ENCODE measurements around the gene LONRF3.
A peak's percentile ranks its signal among the peaks of the same experiment; 100 is the strongest.
"Not testable (repeated sequence)": the region's sequence is repeated elsewhere in the genome, so short reads cannot be mapped to it uniquely, and the experiment has no call there.

LONRF3 gene

DNA sequence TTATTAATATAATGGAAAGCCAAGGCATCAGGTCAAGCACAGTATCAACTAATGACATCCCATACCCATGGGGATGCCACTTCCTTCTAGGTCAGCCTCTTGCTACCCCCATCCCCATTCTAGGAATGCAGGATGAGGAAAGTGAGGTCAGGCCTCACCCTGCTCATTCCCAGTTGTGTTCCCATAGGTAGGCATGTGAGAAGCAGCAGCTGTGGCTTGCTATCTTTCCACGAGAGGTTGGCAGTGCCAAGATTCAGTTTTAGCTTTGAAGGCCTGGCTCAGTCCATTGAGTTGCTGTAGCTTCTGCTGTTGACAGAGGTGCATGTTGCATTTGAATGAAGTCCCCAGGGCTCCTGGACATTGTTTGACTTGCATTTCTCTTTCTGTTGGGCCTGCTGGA lies 15.5 kb downstream of the LONRF3 start:
- no peak for DNase-seq

DNA sequence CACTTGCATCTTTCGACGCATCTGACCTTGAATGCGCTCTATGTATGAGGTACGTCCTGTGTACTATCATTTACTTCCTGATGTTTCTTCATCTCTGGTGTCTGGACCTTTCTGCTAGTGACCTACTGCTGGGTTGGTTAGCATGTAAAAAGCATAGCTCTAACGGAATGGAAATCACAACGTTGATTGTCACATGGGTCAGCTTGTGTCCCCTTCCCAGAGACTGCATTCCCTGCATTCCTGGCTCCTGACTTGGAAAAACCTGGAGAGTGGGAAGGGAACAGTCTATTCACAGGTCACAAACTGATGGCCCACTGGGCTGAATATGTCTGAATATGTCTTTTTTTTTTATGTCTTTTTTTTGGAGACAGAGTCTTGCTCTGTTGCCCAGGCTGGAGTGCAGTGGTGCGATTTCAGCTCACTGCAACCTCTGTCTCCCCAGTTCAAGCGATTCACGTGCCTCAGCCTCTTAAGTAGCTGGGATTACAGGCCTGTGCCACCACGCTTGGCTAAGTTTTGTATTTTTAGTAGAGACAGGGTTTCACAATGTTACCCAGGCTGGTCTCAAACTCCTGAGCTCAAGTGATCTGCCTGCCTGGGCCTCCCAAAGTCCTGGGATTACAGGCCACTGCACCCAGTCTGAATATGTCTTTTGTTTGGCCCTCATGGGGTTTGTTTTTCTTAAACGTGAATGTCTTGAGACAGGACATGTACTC lies 16.3 kb downstream of the LONRF3 start:
- DNase-seq: no peak

GRCh38 chrX:118992441-118993121 lies 18.2 kb downstream of the LONRF3 start:
- not testable (repeated sequence) for DNase-seq

- DNase-seq: no peak
Observed at GRCh38 chrX:119003462-119003861, 29.0 kb downstream of the LONRF3 start.

- peak; percentile 17 for DNase-seq
Observed at GRCh38 chrX:119004920-119005524, 30.6 kb downstream of the LONRF3 start.

DNA sequence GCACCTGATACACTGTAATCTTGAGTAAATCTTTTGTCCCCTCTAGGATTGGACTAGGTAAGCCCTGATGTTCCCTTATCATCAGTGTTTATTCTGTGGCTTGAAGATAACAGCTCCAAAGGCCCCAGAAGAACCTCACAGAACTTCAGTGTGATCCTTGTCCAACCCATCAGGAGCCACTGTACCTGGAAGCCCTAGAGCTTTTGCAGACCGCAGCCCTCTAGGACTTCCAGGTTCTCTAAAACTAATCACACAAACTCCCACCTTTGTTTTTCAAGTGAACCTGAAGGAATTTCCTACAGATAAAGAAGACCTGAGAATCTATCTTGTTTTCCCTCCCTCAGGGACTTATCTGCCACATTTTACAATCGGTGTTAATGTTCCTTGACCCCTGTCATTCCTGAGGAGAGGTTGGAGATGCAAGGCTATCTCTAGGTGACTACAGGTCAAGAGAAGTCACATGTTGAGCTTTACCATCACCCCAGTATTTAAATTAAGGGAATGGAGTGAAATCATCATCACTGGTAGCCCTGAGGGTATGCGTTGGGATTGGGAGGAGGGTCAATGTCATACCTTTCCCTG lies 32.9 kb downstream of the LONRF3 start:
- no peak for DNase-seq

DNA sequence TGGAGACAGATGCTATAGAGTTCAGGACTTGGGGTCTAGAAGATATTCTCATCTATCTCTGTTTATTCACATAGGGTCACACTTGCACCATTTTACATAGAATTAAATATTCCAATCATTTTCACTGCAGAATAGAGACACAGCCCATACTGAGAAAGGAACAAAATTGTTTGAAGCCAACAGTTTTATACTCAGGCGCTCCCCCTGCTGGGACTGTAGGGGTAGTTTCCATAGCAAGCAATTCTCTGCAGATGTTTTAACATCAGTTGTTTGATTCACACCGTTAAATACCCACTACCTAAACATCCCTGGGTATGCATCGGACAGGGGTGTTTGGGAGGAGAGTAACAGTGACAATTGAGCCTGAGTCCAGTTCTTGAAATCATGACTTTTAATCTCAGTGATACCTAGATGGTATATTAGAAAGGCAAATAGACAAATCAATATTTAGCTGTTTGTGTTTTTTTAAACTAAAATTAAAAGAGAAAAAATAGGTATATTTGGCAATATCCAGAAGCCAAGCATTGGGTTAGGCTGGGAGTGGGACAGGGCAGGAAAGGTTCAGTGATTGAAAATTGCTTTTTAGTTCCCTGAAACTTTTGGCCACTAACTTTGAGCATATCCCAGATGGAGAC lies 33.8 kb downstream of the LONRF3 start:
- DNase-seq: peak; percentile 3

- DNase-seq: no peak
Observed at GRCh38 chrX:119009071-119009470, 34.7 kb downstream of the LONRF3 start.

- no peak for DNase-seq
Observed at GRCh38 chrX:119010491-119010890, 36.1 kb downstream of the LONRF3 start.

GRCh38 chrX:119013164-119013563 lies 38.7 kb downstream of the LONRF3 start:
- DNase-seq: no peak

- no peak for DNase-seq
Observed at GRCh38 chrX:119015407-119016237, 41.2 kb downstream of the LONRF3 start.

DNA sequence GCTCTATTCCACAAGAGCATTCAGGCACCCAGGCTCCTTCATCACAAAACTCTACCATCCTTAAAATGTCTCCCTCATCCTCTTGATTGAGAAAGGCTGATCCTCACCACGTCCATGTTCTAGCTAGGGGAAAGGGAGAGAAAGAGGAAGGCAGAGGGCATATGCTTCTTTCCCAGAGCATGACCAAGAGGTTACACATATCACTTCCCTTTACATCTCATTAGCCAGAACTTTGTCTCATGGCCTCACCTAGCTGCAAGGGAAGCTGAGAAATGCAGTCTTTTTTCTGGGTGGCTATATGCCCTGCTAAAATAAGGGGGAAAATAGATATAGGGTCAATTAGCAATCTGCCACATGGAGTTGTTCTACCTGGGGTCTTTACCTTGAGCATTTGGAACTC lies 42.7 kb downstream of the LONRF3 start:
- no peak for DNase-seq

DNA sequence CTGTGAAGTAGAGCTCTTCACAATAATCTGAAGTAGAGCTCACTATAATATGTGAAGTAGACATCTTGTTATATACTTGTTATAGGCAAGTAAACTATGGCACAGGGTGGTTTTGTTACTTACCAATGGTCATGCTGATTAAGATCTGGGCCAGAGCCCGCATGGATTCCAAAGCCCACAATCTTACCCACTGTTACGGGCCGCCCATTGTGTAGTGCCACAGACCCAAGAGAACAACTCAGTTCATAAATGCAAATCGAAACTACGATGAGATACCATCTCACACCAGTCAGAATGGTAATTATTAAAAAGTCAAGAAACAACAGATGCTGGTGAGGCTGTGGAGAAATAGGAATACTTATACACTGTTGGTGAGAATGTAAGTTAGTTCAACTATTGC lies 51.5 kb downstream of the LONRF3 start:
- no peak for DNase-seq

- not testable (repeated sequence) for DNase-seq
Observed at GRCh38 chrX:119026344-119026743, 51.9 kb downstream of the LONRF3 start.

GRCh38 chrX:119027960-119028732 lies 53.7 kb downstream of the LONRF3 start:
- not testable (repeated sequence) for DNase-seq

DNA sequence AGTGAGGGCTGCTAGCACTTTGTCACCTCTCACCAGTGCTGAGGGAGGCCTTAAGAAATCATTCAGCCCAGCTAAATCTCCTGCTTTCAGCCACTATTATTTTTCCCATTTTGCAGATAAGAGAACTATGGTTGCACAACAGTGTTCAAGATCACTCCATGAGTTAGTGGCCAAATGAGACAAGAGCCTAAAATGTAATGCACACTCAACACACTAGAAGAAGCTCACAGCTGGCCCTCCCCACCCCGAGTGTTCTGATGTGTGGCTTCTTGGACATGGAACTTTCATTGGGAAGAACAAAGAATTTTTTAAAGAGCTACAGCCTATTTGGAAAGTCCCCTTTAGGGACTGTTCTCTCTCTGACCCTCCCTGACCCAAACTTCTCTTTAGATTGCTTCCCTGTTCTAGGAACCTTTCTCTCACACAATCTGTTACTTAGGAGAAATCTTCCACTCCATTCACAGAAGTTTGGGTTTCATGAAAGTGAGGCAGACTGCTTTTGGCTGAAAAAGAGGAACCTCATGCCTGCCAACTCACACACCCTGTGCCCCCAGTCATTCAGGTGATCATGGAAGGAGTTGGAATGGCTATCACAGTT lies 54.4 kb downstream of the LONRF3 start:
- no peak for DNase-seq

GRCh38 chrX:119029656-119030055 lies 55.2 kb downstream of the LONRF3 start:
- DNase-seq: not testable (repeated sequence)

GRCh38 chrX:119030990-119031389 lies 56.6 kb downstream of the LONRF3 start:
- DNase-seq: no peak

GRCh38 chrX:119036107-119037029 lies 62.0 kb downstream of the LONRF3 start:
- DNase-seq: no peak

DNA sequence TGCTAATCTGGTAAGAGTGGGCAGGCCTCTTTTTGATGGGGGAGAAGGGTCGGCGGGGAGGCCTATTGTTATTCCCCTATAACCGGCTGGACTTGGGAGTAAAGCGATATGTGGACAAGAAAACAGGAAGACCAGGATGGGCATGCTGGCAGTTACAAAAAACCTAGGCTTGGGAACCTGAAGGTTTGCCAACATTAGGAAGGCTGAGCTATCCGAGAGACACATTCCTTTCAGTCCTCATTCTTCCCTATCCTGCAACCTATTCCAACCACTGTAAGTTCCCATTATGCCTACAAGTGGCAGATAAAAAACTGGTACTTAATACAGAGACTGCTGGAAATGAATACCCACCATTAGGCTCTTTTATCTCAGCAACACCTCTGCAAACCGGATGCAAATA lies 66.0 kb downstream of the LONRF3 start:
- DNase-seq: no peak
